Natural killer cell (primary cell): ENCODE data around the gene RAP1A. TPM values are rescaled to one million over a fixed set of nuclear protein-coding genes. Genes with fewer than 3 reads are reported as not detected.
A peak's percentile ranks its signal among the peaks of the same experiment; 100 is the strongest.

Experiments used
- ATAC-seq, 3 donors: fragments of 150-1000 bp in 2 of 3; fragments of 200-7000 bp in 1 of 3; cut with Tn5 transposase; 1 replicate in 1 of 3; 2 replicates in 2 of 3; pipeline ENCODE4 v1.10.0; 2021; ENCODE audit warnings: mild to moderate bottlenecking in 2 of 3, moderate library complexity in 2 of 3
- DNase-seq, 2 donors: peaks; one replicate each; pipeline versions ENCODE4 v3.0.0 to v3.0.0-alpha.2; 2013 to 2021; ENCODE audit warnings: mixed read lengths in 1 of 2
- H3K27ac ChIP-seq: one replicate; pipeline ENCODE4 v1.5.1; 2013; ENCODE audit warnings: mild to moderate bottlenecking, low read length
- H3K27me3 ChIP-seq: one replicate; pipeline ENCODE4 v1.6.1; 2013; ENCODE audit warnings: low read length; ENCODE audit not compliant: control insufficient read depth, insufficient read depth
- H3K36me3 ChIP-seq: one replicate; pipeline ENCODE4 v1.6.1; 2013; ENCODE audit warnings: low read length; ENCODE audit not compliant: control insufficient read depth, insufficient read depth
- H3K4me1 ChIP-seq: one replicate; pipeline ENCODE4 v1.6.1; 2013; ENCODE audit warnings: low read length; ENCODE audit not compliant: control insufficient read depth, insufficient read depth
- H3K4me3 ChIP-seq: one replicate; pipeline ENCODE4 v1.5.1; 2013; ENCODE audit warnings: low read length
- H3K9me3 ChIP-seq: one replicate; pipeline ENCODE4 v1.6.1; 2013; ENCODE audit warnings: low read length; ENCODE audit not compliant: control insufficient read depth, insufficient read depth
- H3K27ac Mint-ChIP-seq, 2 donors: one replicate each; pipeline ENCODE4 v1.8.0; 2022; ENCODE audit warnings: mild to moderate bottlenecking in 2 of 2, mixed read lengths in 2 of 2, moderate library complexity in 1 of 2
- H3K27me3 Mint-ChIP-seq, 2 donors: one replicate each; pipeline ENCODE4 v1.8.0; 2022; ENCODE audit warnings: low read depth in 2 of 2, mixed read lengths in 2 of 2
- H3K36me3 Mint-ChIP-seq: one replicate; pipeline ENCODE4 v1.8.0; 2022; ENCODE audit warnings: mixed read lengths
- H3K4me1 Mint-ChIP-seq, 2 donors: one replicate each; pipeline ENCODE4 v1.8.0; 2022; ENCODE audit warnings: mixed read lengths in 2 of 2
- H3K4me3 Mint-ChIP-seq: one replicate; pipeline ENCODE4 v1.8.0; 2022; ENCODE audit warnings: mild to moderate bottlenecking, moderate library complexity, mixed read lengths
- H3K9me3 Mint-ChIP-seq, 2 donors: one replicate each; pipeline ENCODE4 v1.8.0; 2022; ENCODE audit warnings: mixed read lengths in 2 of 2
- WGBS: methylation state at CpG from one replicate; pipeline ENCODE4 v1.1.7; 2013; ENCODE audit warnings: missing lambda C conversion rate; ENCODE audit not compliant: insufficient coverage; 5-methylcytosine and 5-hydroxymethylcytosine counted together
- intact Hi-C: fragments of 100-400 bp; cut with micrococcal nuclease; formaldehyde crosslinking; loops from one replicate; pipeline ENCODE4 v1.14.2; 2022
- total RNA-seq, 4 donors: library from RNA; stranded (reverse); fragments of 120-200 nt in 1 of 4; gene quantifications; one replicate each; pipeline versions ENCODE4 v1.2.3 to v1.2.4, GENCODE V29; 2013 to 2022
- TF ChIP-seq, protein P1 (sequence below): fragments of 200-600 bp; IDR thresholded peaks from one replicate; pipeline ENCODE4 v1.8.0; 2022; ENCODE audit warnings: antibody characterized with exemption

RAP1A gene
- total RNA-seq, 3 donors from 2014 or later (not counting 1 experiment from before 2014, with no cell fraction given) = 83.7 to 112 (median 104) TPM

DNA sequence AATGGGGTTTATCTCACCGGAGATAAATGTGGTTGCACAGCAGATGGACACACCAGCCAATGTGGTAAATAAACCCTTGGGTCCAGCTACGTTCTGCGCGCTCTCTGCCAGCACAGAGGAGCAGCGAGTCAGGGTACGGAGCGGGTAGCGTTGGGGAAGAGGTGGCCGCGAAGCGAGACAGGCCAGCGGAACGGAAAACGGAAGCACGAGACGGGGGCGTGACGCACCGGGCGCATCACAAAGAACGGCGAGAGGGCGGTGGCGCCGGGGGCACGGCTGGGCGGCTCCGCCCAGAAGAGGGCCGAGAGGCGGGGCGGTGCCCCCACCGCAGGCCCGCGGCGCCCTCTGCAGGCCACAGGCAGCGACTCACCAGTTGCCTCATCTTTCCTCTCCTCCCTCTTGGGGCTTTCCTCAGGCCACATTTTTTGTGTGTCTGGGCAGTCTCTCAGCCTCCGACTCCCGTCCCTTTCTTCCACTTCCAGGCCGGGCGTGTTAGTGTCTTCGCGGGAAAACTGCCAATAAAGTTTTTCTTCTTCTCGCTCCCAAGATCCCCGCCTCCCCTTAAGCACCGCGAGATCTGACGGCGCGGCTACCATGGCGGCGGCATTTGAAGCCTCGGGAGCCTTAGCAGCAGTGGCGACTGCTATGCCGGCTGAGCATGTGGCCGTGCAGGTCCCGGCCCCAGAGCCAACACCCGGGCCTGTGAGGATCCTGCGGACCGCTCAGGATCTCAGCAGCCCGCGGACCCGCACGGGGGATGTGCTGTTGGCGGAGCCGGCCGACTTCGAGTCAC lies 135.9 kb downstream of the RAP1A start, which contains the start of gene DDX20:
Gene DDX20, plus strand, starts transcription at position 571 of the 793 bp plus-strand sequence. Its CDS starts 24 bp downstream, at position 595.
- TF ChIP-seq, protein P1, sequence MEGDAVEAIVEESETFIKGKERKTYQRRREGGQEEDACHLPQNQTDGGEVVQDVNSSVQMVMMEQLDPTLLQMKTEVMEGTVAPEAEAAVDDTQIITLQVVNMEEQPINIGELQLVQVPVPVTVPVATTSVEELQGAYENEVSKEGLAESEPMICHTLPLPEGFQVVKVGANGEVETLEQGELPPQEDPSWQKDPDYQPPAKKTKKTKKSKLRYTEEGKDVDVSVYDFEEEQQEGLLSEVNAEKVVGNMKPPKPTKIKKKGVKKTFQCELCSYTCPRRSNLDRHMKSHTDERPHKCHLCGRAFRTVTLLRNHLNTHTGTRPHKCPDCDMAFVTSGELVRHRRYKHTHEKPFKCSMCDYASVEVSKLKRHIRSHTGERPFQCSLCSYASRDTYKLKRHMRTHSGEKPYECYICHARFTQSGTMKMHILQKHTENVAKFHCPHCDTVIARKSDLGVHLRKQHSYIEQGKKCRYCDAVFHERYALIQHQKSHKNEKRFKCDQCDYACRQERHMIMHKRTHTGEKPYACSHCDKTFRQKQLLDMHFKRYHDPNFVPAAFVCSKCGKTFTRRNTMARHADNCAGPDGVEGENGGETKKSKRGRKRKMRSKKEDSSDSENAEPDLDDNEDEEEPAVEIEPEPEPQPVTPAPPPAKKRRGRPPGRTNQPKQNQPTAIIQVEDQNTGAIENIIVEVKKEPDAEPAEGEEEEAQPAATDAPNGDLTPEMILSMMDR = peak; percentile 95
- Mint-ChIP-seq H3K4me3 (peak within 1 kb of the TSS; percentile 91), H3K36me3 (no peaks in the 10 kb centered on the region), H3K27me3 (no peaks in the 10 kb centered on the region), H3K9me3 (no peaks in the 10 kb centered on the region), H3K27ac (peak within 1 kb of the TSS; percentile 89 to 92), H3K4me1 (peaks cover 24 to 39% of the 10 kb centered on the region in 2 donors)
- Histone ChIP-seq H3K4me1 (peaks cover 15% of the 10 kb centered on the region), H3K27ac (peak within 1 kb of the TSS; percentile 91), H3K4me3 (peak within 1 kb of the TSS; percentile 73), H3K36me3 (peaks cover 16% of the 10 kb centered on the region), H3K9me3 (no peaks in the 10 kb centered on the region), H3K27me3 (no peaks in the 10 kb centered on the region)
- WGBS = under 1% methylated on average over 67 of the region's 67 CpGs
- peak; percentile 94 to 97 for DNase-seq
- intact Hi-C loops = loop anchor here (1.0 to 10.0 kb wide), 6 partner anchors 41 to 861 kb away; partner anchors contain the start of genes ATP5PB, C1orf162, DENND2D and WDR77
- peak; percentile 87 to 98 (median 91) for ATAC-seq

- peak overlapping the region; percentile 91 for H3K4me3 Mint-ChIP-seq
- Histone ChIP-seq H3K4me3 (peak overlapping the region; percentile 73), H3K9me3 (no peaks in the 10 kb centered on the region), H3K27me3 (no peaks in the 10 kb centered on the region), H3K27ac (peak overlapping the region; percentile 88), H3K4me1 (peaks cover 15% of the 10 kb centered on the region), H3K36me3 (peaks cover 22% of the 10 kb centered on the region)
- H3K36me3 Mint-ChIP-seq = no peaks in the 10 kb centered on the region
- H3K9me3 Mint-ChIP-seq = no peaks in the 10 kb centered on the region
- DNase-seq (no peak), ATAC-seq (peak; percentile 1 to 12 (median 9))
- intact Hi-C loops = loop anchor here (10.0 kb wide), 3 partner anchors 281 to 861 kb away; partner anchors contain the start of genes C1orf162 and DENND2D
- peak overlapping the region; percentile 89 to 92 for H3K27ac Mint-ChIP-seq
- H3K27me3 Mint-ChIP-seq = no peaks in the 10 kb centered on the region
- under 1% methylated on average over 35 of the region's 35 CpGs for WGBS
- H3K4me1 Mint-ChIP-seq = peaks cover 24 to 39% of the 10 kb centered on the region in 2 donors
- TF ChIP-seq, protein P1 = no peak
Measured at GRCh38 chr1:111756124-111756513, 136.5 kb downstream of the RAP1A start.

- TF ChIP-seq, protein P1 = no peak
- Histone ChIP-seq H3K36me3 (peaks cover 42% of the 10 kb centered on the region), H3K27ac (no peak overlapping the region), H3K9me3 (no peaks in the 10 kb centered on the region), H3K4me3 (no peak overlapping the region), H3K27me3 (no peaks in the 10 kb centered on the region), H3K4me1 (peaks cover 15% of the 10 kb centered on the region)
- Mint-ChIP-seq H3K27ac (peak overlapping the region in 1 of 2 donors; percentile 62), H3K36me3 (peaks cover 12% of the 10 kb centered on the region), H3K4me3 (peak overlapping the region; percentile 32), H3K9me3 (no peaks in the 10 kb centered on the region), H3K4me1 (peaks cover 24 to 39% of the 10 kb centered on the region in 2 donors), H3K27me3 (no peaks in the 10 kb centered on the region)
- WGBS = 79% methylated on average over 2 of the region's 2 CpGs
- ATAC-seq (no peak), DNase-seq (no peak)
- intact Hi-C loops = loop anchor here (10.0 kb wide), 3 partner anchors 284 to 864 kb away; partner anchors contain the start of genes C1orf162 and DENND2D
Measured at GRCh38 chr1:111758373-111758772, 138.8 kb downstream of the RAP1A start.
